ENCODE results near the gene ZDHHC14. TPM values are rescaled to one million over a fixed set of nuclear protein-coding genes. Genes with fewer than 3 reads are reported as not detected.

Gene ZDHHC14
- total RNA-seq, 1 experiment from 2014 or later = 4.9 TPM

DNA sequence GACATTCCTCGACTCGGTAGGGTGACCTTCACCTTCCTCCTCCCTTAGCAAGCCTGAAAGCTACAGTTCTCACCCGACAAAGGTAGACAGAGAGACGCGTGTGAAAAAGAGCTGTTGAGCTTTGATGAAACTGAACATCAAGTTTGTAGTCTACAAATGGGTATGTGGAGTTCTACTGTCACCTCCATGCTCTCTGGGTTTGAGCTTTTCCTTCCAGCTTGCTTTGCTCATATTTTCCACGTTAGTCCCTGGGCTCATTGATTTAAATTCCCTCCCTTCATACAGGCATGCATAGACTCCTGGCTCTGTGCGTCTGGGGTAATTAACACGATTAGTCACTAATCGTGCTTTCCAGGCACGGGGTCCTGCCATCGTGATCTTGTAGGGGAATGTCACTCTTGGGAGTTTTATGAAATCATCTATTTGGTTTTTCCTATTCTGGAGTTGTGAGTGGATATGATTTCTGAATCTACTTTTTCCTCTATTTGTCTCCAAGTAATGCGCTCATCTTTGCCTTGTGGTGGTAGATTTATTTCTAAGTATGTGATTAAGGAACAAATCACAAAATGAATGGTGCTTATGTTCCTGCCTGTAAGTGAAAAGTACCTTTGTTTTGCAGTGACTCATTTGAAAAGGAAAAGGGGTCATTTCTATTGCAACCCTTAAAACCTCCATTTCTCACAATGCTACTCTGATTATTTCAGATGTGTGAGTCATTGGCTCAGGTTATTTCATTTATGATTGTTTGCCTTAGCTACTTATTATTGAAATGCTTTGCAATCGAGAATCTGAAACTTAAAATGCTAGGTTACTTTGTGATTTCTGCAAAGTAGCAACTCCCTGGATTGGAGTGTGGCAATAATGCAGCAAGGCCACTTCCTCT lies 154.6 kb downstream of the ZDHHC14 start:
- no peaks in the 10 kb centered on the region for H3K9me3 ChIP-seq (ENCODE audit: low read length)
- H3K9me2 ChIP-seq (replicated peaks; ENCODE audit: low read length) = no peaks in the 10 kb centered on the region
- ChIA-PET POLR2A (ENCODE audit: unreplicated experiment) (interaction anchor here (0.6 kb wide), 1 partner anchor 615 kb away, joined by 3 read pairs; no protein-coding TSS in a partner anchor), CTCF (interaction anchor here (0.6 kb wide), 1 partner anchor 72 kb away, joined by 3 read pairs; no protein-coding TSS in a partner anchor)
- peak; percentile 94 for ATAC-seq
- no peaks in the 10 kb centered on the region for H3K36me3 ChIP-seq (ENCODE audit: low read depth, low read length)
- H3K9ac ChIP-seq (ENCODE audit: low read length) = peak overlapping the region; percentile 39
- no peaks in the 10 kb centered on the region for H3K27me3 ChIP-seq (ENCODE audit: low read length)
- no peaks in the 10 kb centered on the region for H3F3A ChIP-seq (ENCODE audit: low read length, unreplicated experiment)
- peak; percentile 81 for DNase-seq
- peak overlapping the region; percentile 34; the same call in 1 of the 2 replicates for H3K4me3 ChIP-seq (ENCODE audit: low read length)
- H3K4me2 ChIP-seq (ENCODE audit: low read length) = peak overlapping the region; percentile 80
- intact Hi-C loops (cut with micrococcal nuclease) = loop anchor here (1.0 to 10.0 kb wide), 4 partner anchors 79 to 218 kb away; partner anchors contain the start of gene ZDHHC14
- H3K27ac ChIP-seq (ENCODE audit: low read length) = peak overlapping the region; percentile 83
- H4K20me1 ChIP-seq (ENCODE audit: low read length) = no peaks in the 10 kb centered on the region
- no TSS peak for BruUV-seq (replicated peaks)
- H3K4me1 ChIP-seq (ENCODE audit: insufficient read depth, low read length) = peaks cover 17% of the 10 kb centered on the region
- no peaks in the 10 kb centered on the region for H3K79me2 ChIP-seq (ENCODE audit: low read length)
- peak overlapping the region; percentile 53 for H2AFZ ChIP-seq (ENCODE audit: low read length)
- no peak for TF ChIP-seq EZH2phosphoT487 (IDR thresholded peaks at IDR 0.05; ENCODE audit: borderline replicate concordance, low read length)
- TF ChIP-seq EZH2 (IDR thresholded peaks at IDR 0.05; ENCODE audit: low read length, unreplicated experiment) = no peak
- TF ChIP-seq, protein P1, sequence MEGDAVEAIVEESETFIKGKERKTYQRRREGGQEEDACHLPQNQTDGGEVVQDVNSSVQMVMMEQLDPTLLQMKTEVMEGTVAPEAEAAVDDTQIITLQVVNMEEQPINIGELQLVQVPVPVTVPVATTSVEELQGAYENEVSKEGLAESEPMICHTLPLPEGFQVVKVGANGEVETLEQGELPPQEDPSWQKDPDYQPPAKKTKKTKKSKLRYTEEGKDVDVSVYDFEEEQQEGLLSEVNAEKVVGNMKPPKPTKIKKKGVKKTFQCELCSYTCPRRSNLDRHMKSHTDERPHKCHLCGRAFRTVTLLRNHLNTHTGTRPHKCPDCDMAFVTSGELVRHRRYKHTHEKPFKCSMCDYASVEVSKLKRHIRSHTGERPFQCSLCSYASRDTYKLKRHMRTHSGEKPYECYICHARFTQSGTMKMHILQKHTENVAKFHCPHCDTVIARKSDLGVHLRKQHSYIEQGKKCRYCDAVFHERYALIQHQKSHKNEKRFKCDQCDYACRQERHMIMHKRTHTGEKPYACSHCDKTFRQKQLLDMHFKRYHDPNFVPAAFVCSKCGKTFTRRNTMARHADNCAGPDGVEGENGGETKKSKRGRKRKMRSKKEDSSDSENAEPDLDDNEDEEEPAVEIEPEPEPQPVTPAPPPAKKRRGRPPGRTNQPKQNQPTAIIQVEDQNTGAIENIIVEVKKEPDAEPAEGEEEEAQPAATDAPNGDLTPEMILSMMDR (conservative IDR thresholded peaks at IDR 0.05; ENCODE audit: low read depth, low read length) = no peak

DNA sequence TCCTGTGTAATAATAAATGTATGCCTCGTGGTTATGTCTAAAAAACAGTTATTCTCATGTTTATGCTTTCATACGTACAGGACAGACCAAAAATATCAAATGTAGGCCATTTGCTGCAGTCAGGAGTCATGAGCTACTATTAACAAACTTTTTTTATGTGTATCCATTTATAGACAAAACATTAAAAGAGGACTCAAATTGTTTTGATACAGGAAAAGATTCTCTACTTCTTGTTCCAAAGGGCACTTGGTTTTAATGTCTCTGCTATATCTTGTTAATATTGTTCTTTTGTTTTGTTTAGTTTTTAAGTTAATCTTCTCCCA lies 155.2 kb downstream of the ZDHHC14 start:
- H3K4me3 ChIP-seq (ENCODE audit: low read length) = peak overlapping the region; percentile 34; the same call in 1 of the 2 replicates
- peak overlapping the region; percentile 80 for H3K4me2 ChIP-seq (ENCODE audit: low read length)
- H3K9me2 ChIP-seq (replicated peaks; ENCODE audit: low read length) = no peaks in the 10 kb centered on the region
- H3F3A ChIP-seq (ENCODE audit: low read length, unreplicated experiment) = no peaks in the 10 kb centered on the region
- H3K27me3 ChIP-seq (ENCODE audit: low read length) = no peaks in the 10 kb centered on the region
- no peaks in the 10 kb centered on the region for H4K20me1 ChIP-seq (ENCODE audit: low read length)
- H3K27ac ChIP-seq (ENCODE audit: low read length) = peak overlapping the region; percentile 83
- BruUV-seq (replicated peaks) = TSS peak; percentile 50
- TF ChIP-seq EZH2phosphoT487 (IDR thresholded peaks at IDR 0.05; ENCODE audit: borderline replicate concordance, low read length) = no peak
- TF ChIP-seq, protein P1 (conservative IDR thresholded peaks at IDR 0.05; ENCODE audit: low read depth, low read length) = no peak
- H2AFZ ChIP-seq (ENCODE audit: low read length) = peak overlapping the region; percentile 53
- H3K9ac ChIP-seq (ENCODE audit: low read length) = peak overlapping the region; percentile 39
- H3K36me3 ChIP-seq (ENCODE audit: low read depth, low read length) = no peaks in the 10 kb centered on the region
- ChIA-PET CTCF (no interaction called here), POLR2A (ENCODE audit: unreplicated experiment) (interaction anchor here (0.6 kb wide), 1 partner anchor 615 kb away, joined by 3 read pairs; no protein-coding TSS in a partner anchor)
- no peaks in the 10 kb centered on the region for H3K9me3 ChIP-seq (ENCODE audit: low read length)
- ATAC-seq = no peak
- no peak for DNase-seq
- H3K79me2 ChIP-seq (ENCODE audit: low read length) = no peaks in the 10 kb centered on the region
- peaks cover 17% of the 10 kb centered on the region for H3K4me1 ChIP-seq (ENCODE audit: insufficient read depth, low read length)
- intact Hi-C loops (cut with micrococcal nuclease) = loop anchor here (5.0 to 10.0 kb wide), 3 partner anchors 79 to 219 kb away; partner anchors contain the start of gene ZDHHC14

DNA sequence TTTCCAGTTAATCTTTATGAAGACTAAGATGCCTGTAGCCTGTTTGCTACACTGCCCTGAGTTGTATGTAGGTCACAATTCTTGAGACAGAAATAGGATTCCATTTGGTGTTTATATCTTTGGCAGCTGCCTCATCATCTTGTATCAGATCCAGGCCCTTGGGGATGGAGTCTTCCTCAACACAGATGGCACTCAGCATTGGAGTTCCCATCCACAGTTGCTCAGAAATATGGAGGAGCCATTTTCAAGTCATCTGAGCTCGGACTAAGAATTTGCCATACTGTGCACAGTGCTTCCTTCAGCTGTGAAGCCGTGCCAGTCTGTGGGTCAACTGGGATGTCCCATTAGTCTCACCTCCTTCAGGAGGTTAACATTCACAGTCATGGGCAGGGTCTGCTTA lies 156.6 kb downstream of the ZDHHC14 start:
- POLR2A ChIA-PET (ENCODE audit: unreplicated experiment) = no interaction called here
- H3K9ac ChIP-seq (ENCODE audit: low read length) = no peak overlapping the region
- no peak overlapping the region for H3K4me3 ChIP-seq (ENCODE audit: low read length)
- TF ChIP-seq EZH2phosphoT487 (IDR thresholded peaks at IDR 0.05; ENCODE audit: borderline replicate concordance, low read length) (no peak), EZH2 (IDR thresholded peaks at IDR 0.05; ENCODE audit: low read length, unreplicated experiment) (no peak)
- TF ChIP-seq, protein P1 (conservative IDR thresholded peaks at IDR 0.05; ENCODE audit: low read depth, low read length) = no peak
- no peak overlapping the region for H3K27ac ChIP-seq (ENCODE audit: low read length)
- no peak overlapping the region for H3K4me2 ChIP-seq (ENCODE audit: low read length)
- no peaks in the 10 kb centered on the region for H4K20me1 ChIP-seq (ENCODE audit: low read length)
- no peaks in the 10 kb centered on the region for H3K9me2 ChIP-seq (replicated peaks; ENCODE audit: low read length)
- intact Hi-C loops (cut with micrococcal nuclease) = loop anchor here (5.0 to 10.0 kb wide), 3 partner anchors 77 to 220 kb away; partner anchors contain the start of gene ZDHHC14
- H3K4me1 ChIP-seq (ENCODE audit: insufficient read depth, low read length) = peaks cover 17% of the 10 kb centered on the region
- no peaks in the 10 kb centered on the region for H3F3A ChIP-seq (ENCODE audit: low read length, unreplicated experiment)
- no peaks in the 10 kb centered on the region for H3K9me3 ChIP-seq (ENCODE audit: low read length)
- no peaks in the 10 kb centered on the region for H3K27me3 ChIP-seq (ENCODE audit: low read length)
- H3K79me2 ChIP-seq (ENCODE audit: low read length) = no peaks in the 10 kb centered on the region
- ATAC-seq (no peak), DNase-seq (no peak)
- no peaks in the 10 kb centered on the region for H3K36me3 ChIP-seq (ENCODE audit: low read depth, low read length)
- no peak overlapping the region for H2AFZ ChIP-seq (ENCODE audit: low read length)
- BruUV-seq (replicated peaks) = no TSS peak
- CTCF ChIA-PET = no interaction called here

Measured in PC-3 (cell line).